Dendritic cell treated with granulocyte-macrophage colony-stimulating factor and Interleukin-4, amounts not matched to agents 40 ng/mL and 50 ng/mL, for 4 days (primary cell): Measurements from ENCODE around the gene MYLK.

Experiments
- H3K27ac Mint-ChIP-seq: one replicate; pipeline ENCODE4 v1.8.0; 2022; ENCODE audit warnings: mild to moderate bottlenecking, mixed read lengths
- H3K27me3 Mint-ChIP-seq: one replicate; pipeline ENCODE4 v1.8.0; 2022; ENCODE audit warnings: mild to moderate bottlenecking, mixed read lengths
- H3K36me3 Mint-ChIP-seq: one replicate; pipeline ENCODE4 v1.8.0; 2022; ENCODE audit warnings: low read depth, mixed read lengths
- H3K4me1 Mint-ChIP-seq: one replicate; pipeline ENCODE4 v1.8.0; 2022; ENCODE audit warnings: low read depth, mixed read lengths
- H3K4me3 Mint-ChIP-seq: one replicate; pipeline ENCODE4 v1.8.0; 2022; ENCODE audit warnings: mild to moderate bottlenecking, moderate library complexity, mixed read lengths
- H3K9me3 Mint-ChIP-seq: one replicate; pipeline ENCODE4 v1.8.0; 2022; ENCODE audit warnings: mixed read lengths
- intact Hi-C: fragments of 100-400 bp; cut with micrococcal nuclease; formaldehyde crosslinking; loops from one replicate; pipeline ENCODE4 v1.15.0; 2022

Gene MYLK

GRCh38 chr3:123884993-123885392 is 861 bp upstream of the MYLK start:
- intact Hi-C loops: no loop called here
- H3K27me3 Mint-ChIP-seq: peaks cover 44% of the 10 kb centered on the region

GRCh38 chr3:123883701-123884202 is 380 bp downstream of the MYLK start:
- H3K27ac Mint-ChIP-seq: no peak overlapping the region
- no peaks in the 10 kb centered on the region for H3K36me3 Mint-ChIP-seq
- H3K9me3 Mint-ChIP-seq: no peaks in the 10 kb centered on the region

More at GRCh38 chr3:123884993-123885392, 861 bp upstream of the MYLK start:
- Mint-ChIP-seq H3K4me3 (no peak overlapping the region), H3K9me3 (peaks cover 5% of the 10 kb centered on the region), H3K27ac (no peak overlapping the region), H3K4me1 (peaks cover 22% of the 10 kb centered on the region), H3K36me3 (no peaks in the 10 kb centered on the region)

GRCh38 chr3:123883111-123883510 is 1.0 kb downstream of the MYLK start:
- Mint-ChIP-seq H3K4me3 (no peak overlapping the region), H3K4me1 (peaks cover 22% of the 10 kb centered on the region), H3K27me3 (peaks cover 43% of the 10 kb centered on the region), H3K9me3 (no peaks in the 10 kb centered on the region), H3K27ac (no peak overlapping the region), H3K36me3 (no peaks in the 10 kb centered on the region)
- intact Hi-C loops: no loop called here

More at GRCh38 chr3:123883701-123884202, 380 bp downstream of the MYLK start:
- H3K4me1 Mint-ChIP-seq: peaks cover 22% of the 10 kb centered on the region
- H3K4me3 Mint-ChIP-seq: peak overlapping the region; percentile 34
- intact Hi-C loops: no loop called here
- H3K27me3 Mint-ChIP-seq: peaks cover 43% of the 10 kb centered on the region

- Mint-ChIP-seq H3K27ac (no peak overlapping the region), H3K27me3 (peaks cover 43% of the 10 kb centered on the region), H3K36me3 (no peaks in the 10 kb centered on the region), H3K4me3 (no peak overlapping the region), H3K4me1 (peaks cover 22% of the 10 kb centered on the region), H3K9me3 (no peaks in the 10 kb centered on the region)
- intact Hi-C loops: no loop called here
Measured at GRCh38 chr3:123881771-123882170, 2.4 kb downstream of the MYLK start.

- H3K4me1 Mint-ChIP-seq: peaks cover 22% of the 10 kb centered on the region
- no peaks in the 10 kb centered on the region for H3K36me3 Mint-ChIP-seq
- peaks cover 38% of the 10 kb centered on the region for H3K27me3 Mint-ChIP-seq
- H3K9me3 Mint-ChIP-seq: no peaks in the 10 kb centered on the region
- H3K4me3 Mint-ChIP-seq: no peak overlapping the region
- H3K27ac Mint-ChIP-seq: no peak overlapping the region
- intact Hi-C loops: no loop called here
Measured at GRCh38 chr3:123880998-123881561, 3.1 kb downstream of the MYLK start.

- intact Hi-C loops: no loop called here
- peaks cover 23% of the 10 kb centered on the region for H3K27me3 Mint-ChIP-seq
- no peaks in the 10 kb centered on the region for H3K36me3 Mint-ChIP-seq
Measured at GRCh38 chr3:123878807-123879206, 5.3 kb downstream of the MYLK start.

GRCh38 chr3:123877965-123878364 is 6.2 kb downstream of the MYLK start:
- Mint-ChIP-seq H3K9me3 (no peaks in the 10 kb centered on the region), H3K27ac (no peak overlapping the region), H3K4me3 (no peak overlapping the region), H3K27me3 (peaks cover 14% of the 10 kb centered on the region), H3K36me3 (no peaks in the 10 kb centered on the region), H3K4me1 (peaks cover 5% of the 10 kb centered on the region)
- intact Hi-C loops: no loop called here

More at GRCh38 chr3:123878807-123879206, 5.3 kb downstream of the MYLK start:
- peaks cover 14% of the 10 kb centered on the region for H3K4me1 Mint-ChIP-seq
- H3K4me3 Mint-ChIP-seq: no peak overlapping the region
- no peaks in the 10 kb centered on the region for H3K9me3 Mint-ChIP-seq
- no peak overlapping the region for H3K27ac Mint-ChIP-seq

- intact Hi-C loops: no loop called here
- Mint-ChIP-seq H3K4me3 (no peak overlapping the region), H3K9me3 (no peaks in the 10 kb centered on the region), H3K36me3 (no peaks in the 10 kb centered on the region), H3K27me3 (peaks cover 9% of the 10 kb centered on the region), H3K4me1 (peaks cover under 1% of the 10 kb centered on the region), H3K27ac (no peak overlapping the region)
Measured at GRCh38 chr3:123877466-123877865, 6.7 kb downstream of the MYLK start.

GRCh38 chr3:123876858-123877257 is 7.3 kb downstream of the MYLK start:
- Mint-ChIP-seq H3K4me3 (no peak overlapping the region), H3K27me3 (peaks cover 5% of the 10 kb centered on the region), H3K4me1 (no peaks in the 10 kb centered on the region), H3K36me3 (no peaks in the 10 kb centered on the region), H3K9me3 (no peaks in the 10 kb centered on the region), H3K27ac (no peak overlapping the region)
- intact Hi-C loops: no loop called here

GRCh38 chr3:123872621-123873020 is 11.5 kb downstream of the MYLK start:
- intact Hi-C loops: no loop called here
- Mint-ChIP-seq H3K4me3 (no peak overlapping the region), H3K27ac (no peak overlapping the region), H3K36me3 (no peaks in the 10 kb centered on the region), H3K27me3 (no peaks in the 10 kb centered on the region), H3K4me1 (no peaks in the 10 kb centered on the region), H3K9me3 (no peaks in the 10 kb centered on the region)

GRCh38 chr3:123871946-123872345 is 12.2 kb downstream of the MYLK start:
- Mint-ChIP-seq H3K9me3 (no peaks in the 10 kb centered on the region), H3K4me1 (no peaks in the 10 kb centered on the region), H3K36me3 (no peaks in the 10 kb centered on the region), H3K4me3 (no peak overlapping the region), H3K27me3 (no peaks in the 10 kb centered on the region), H3K27ac (no peak overlapping the region)
- intact Hi-C loops: no loop called here

- intact Hi-C loops: no loop called here
- Mint-ChIP-seq H3K27me3 (no peaks in the 10 kb centered on the region), H3K27ac (no peak overlapping the region), H3K4me1 (no peaks in the 10 kb centered on the region), H3K36me3 (no peaks in the 10 kb centered on the region), H3K4me3 (no peak overlapping the region), H3K9me3 (peaks cover 5% of the 10 kb centered on the region)
Measured at GRCh38 chr3:123870033-123870432, 14.1 kb downstream of the MYLK start.

- no peaks in the 10 kb centered on the region for H3K36me3 Mint-ChIP-seq
- intact Hi-C loops: no loop called here
- H3K27ac Mint-ChIP-seq: no peak overlapping the region
- peaks cover 5% of the 10 kb centered on the region for H3K9me3 Mint-ChIP-seq
- no peaks in the 10 kb centered on the region for H3K27me3 Mint-ChIP-seq
- H3K4me3 Mint-ChIP-seq: no peak overlapping the region
- H3K4me1 Mint-ChIP-seq: no peaks in the 10 kb centered on the region
Measured at GRCh38 chr3:123869165-123869564, 15.0 kb downstream of the MYLK start.

- no peaks in the 10 kb centered on the region for H3K36me3 Mint-ChIP-seq
- intact Hi-C loops: no loop called here
- H3K27me3 Mint-ChIP-seq: no peaks in the 10 kb centered on the region
- no peaks in the 10 kb centered on the region for H3K4me1 Mint-ChIP-seq
- H3K27ac Mint-ChIP-seq: no peak overlapping the region
- peaks cover 5% of the 10 kb centered on the region for H3K9me3 Mint-ChIP-seq
- H3K4me3 Mint-ChIP-seq: no peak overlapping the region
Measured at GRCh38 chr3:123864706-123865105, 19.4 kb downstream of the MYLK start.

GRCh38 chr3:123862152-123862551 is 22.0 kb downstream of the MYLK start:
- intact Hi-C loops: no loop called here
- Mint-ChIP-seq H3K4me1 (no peaks in the 10 kb centered on the region), H3K27me3 (no peaks in the 10 kb centered on the region), H3K27ac (no peak overlapping the region), H3K4me3 (no peak overlapping the region), H3K9me3 (peaks cover 5% of the 10 kb centered on the region), H3K36me3 (no peaks in the 10 kb centered on the region)
